Fibroblast of skin of right biceps (primary cell): ENCODE data around the gene CHST7.
A peak's percentile ranks its signal among the peaks of the same experiment; 100 is the strongest.
"Not testable (repeated sequence)": the region's sequence is repeated elsewhere in the genome, so short reads cannot be mapped to it uniquely, and the experiment has no call there.

ENCODE experiments used
- DNase-seq: peaks from one replicate; pipeline ENCODE4 v3.0.0-alpha.2; 2013

Gene CHST7, protein sequence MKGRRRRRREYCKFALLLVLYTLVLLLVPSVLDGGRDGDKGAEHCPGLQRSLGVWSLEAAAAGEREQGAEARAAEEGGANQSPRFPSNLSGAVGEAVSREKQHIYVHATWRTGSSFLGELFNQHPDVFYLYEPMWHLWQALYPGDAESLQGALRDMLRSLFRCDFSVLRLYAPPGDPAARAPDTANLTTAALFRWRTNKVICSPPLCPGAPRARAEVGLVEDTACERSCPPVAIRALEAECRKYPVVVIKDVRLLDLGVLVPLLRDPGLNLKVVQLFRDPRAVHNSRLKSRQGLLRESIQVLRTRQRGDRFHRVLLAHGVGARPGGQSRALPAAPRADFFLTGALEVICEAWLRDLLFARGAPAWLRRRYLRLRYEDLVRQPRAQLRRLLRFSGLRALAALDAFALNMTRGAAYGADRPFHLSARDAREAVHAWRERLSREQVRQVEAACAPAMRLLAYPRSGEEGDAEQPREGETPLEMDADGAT

GRCh38 chrX:46573331-46573891, at the start of gene CHST7:
TSS of gene CHST7 (plus strand) at chrX:46573765. CDS start at chrX:46573932, 167 bp downstream.
- DNase-seq = peak; percentile 62

DNA sequence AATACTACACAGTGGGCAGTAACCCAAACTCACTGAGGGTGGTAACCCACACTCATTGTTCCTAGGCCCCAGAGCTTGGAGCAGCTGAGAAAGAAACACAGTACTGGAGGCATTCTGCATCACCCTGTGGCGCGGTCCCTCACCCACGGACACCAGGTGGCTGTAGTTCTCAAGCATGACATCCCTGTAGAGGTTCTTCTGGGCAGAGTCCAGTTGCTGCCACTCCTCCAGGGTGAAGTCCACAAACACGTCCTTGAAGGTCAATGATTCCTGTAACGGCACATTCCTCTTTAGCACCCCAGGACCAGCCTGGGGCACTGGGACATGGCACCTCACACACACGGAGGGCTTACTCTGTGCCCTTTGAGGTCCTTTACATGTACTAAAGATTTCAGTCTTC, 44.9 kb upstream of the CHST7 start:
- DNase-seq = not testable (repeated sequence)

- DNase-seq = not testable (repeated sequence)
Measured at GRCh38 chrX:46529740-46530403, 43.7 kb upstream of the CHST7 start.

DNA sequence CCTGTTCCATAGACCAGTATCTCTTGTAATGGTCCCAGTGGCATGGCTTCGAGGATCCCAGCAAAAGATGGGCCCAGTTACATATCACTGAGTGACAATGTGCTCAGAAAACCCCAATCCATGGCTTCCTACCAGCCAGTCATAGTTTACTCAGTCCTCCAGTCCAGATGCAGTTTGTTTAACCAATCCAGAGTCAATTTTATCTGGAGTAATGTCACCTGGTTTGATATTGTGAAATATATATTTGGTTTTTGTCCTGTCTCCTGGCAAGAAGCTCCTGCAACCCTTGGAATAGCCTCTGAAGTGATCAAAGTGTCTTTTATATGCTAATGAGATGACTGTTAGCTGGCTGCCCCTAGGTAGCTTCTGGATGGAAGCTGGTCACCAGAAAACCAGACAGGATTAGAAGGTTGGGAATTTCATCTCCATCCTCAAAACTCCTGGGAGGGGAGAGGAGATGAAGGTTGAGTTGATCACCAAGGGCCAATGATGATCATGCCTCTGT, 43.1 kb upstream of the CHST7 start:
- not testable (repeated sequence) for DNase-seq

- DNase-seq = no peak
Measured at GRCh38 chrX:46531442-46531841, 42.1 kb upstream of the CHST7 start.

DNA sequence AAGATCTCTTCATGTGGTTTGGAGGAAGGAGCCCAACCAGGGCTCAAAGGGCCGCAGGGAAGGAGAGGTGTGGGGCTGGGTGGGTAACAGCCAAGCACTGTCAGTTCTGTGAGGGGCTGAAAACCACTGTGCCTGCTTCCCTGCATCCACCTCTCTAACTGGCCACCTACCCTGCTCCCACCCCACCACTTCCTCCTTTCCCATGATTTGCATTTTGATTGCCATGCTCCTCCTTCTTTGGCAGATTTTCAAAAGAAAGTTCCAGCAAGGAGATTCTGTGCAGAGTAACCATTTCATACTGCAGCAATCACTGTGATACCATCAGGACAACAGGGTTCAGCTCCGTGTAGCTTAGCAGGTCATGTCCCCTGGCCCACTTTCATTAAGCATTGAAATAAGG, 30.1 kb upstream of the CHST7 start:
- DNase-seq = no peak

DNA sequence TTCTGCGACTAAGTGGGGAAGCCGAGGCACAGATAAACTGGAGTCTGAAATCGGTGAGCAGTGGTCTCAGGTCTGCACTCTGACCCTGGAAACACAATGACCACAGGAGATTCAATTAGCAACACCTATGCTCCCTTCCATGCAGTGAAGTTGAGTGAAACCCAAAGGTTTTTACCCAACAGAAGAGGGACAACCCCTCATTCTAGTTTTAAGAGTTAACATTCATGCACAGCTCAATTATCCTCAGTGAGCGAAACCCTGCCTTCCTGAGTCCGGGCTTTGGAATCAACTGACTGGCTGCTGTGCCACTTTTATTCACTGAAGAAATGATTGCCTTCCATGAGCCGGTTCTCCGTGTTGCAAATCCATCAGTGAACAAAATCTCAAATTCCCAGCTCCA, 29.0 kb upstream of the CHST7 start:
- DNase-seq = not testable (repeated sequence)

DNA sequence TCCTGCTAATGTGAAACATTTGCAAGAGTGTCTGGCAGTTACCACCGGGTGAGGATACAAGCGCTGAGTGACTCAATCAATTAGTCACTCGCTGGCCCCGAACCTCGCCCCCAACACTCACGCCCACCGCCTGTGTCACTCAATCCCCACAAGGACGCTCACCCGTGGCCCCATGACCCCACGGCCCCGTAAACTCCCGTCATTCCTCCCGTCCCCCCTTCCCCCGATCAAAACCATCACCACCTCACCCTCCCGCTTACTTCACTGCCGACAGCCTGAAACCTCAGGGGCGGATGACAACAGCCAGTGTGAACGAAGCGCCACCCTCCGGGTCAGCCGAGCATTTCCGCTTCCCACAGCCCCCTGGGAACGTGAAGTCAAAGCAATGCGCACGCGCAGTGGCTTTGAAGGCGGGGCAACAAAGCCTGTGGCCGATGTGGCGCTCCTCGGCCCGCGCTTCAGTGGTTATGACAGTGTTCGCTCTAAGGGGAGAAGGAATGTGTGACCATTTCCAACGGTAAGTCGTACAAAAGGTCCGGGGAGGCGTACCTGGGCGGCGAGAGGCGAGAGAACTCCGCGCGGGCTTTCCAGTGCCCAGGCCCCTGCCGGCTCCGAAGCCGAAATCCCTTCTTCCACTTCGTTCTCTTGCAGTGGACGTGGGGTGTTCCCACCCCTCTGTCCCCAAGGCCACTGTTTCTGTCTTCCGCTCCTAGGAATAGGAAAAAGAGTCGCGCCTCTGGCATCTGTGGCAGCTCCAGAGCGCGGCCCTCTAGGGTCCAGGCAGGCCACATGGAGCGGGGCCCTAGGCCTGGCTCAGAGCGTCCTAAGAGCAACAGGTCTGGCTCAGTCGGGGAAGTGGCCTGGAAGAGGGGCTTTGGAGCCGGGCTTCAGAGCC, 28.2 kb upstream of the CHST7 start, which contains the start of gene ZNF674:
TSS of gene ZNF674 (minus strand) at position 311 of the 895 bp plus-strand sequence. CDS start 3,334 bp downstream, outside the sequence.
- peak; percentile 93 for DNase-seq

GRCh38 chrX:46547857-46548256, 25.7 kb upstream of the CHST7 start:
- peak; percentile 88 for DNase-seq

- DNase-seq = no peak
Measured at GRCh38 chrX:46549914-46550313, 23.7 kb upstream of the CHST7 start.

DNA sequence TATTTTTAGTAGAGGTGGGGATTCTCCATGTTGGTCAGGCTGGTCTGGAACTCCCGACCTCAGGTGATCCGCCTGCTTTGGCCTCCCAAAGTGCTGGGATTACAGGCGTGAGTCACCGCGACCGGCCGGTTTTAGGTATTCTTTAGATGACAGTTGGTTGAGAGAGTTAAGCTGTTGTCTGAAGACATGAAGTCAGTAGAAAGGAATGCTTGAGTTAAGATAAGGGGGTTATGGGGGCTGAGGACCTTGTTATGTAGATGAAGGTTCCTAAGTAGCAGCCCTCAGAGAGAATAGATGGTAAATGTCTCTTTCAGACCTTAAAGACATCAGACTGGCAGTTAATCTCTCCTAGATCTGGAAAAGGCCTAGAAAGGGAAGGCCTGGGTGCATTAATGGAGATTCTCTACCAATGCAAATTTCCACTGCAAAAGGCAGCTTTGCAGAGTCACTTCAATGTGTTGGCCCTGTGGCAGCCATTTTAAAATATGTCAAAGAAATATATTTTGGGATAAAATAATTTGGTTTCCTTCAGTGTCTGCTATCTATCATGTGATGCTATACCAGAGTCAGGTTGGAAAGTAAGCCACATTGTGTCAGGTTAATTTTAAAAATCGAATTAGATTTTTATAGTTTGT, 22.0 kb upstream of the CHST7 start:
- peak; percentile 68 for DNase-seq

DNA sequence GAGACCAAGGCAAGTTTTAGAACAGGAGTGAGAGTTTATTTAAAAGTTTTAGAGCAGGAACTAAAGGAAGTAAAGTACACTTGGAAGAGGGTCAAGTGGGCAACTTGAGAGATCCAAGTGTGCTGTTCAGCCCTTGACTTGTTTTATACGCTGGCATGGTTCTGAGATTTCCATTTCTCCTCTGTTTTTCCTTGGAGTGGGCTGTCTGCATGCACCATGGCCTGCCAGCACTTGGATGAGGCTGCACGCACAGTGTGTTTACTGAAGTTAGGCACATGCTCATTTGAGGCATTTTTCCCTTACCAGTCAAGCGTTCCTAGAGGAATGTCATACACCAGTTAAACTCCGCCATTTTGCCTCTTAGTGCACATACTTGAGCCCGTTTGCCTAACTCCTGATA, 19.6 kb upstream of the CHST7 start:
- DNase-seq = no peak

GRCh38 chrX:46554942-46555341, 18.6 kb upstream of the CHST7 start:
- no peak for DNase-seq

- DNase-seq = no peak
Measured at GRCh38 chrX:46559062-46559461, 14.5 kb upstream of the CHST7 start.

DNA sequence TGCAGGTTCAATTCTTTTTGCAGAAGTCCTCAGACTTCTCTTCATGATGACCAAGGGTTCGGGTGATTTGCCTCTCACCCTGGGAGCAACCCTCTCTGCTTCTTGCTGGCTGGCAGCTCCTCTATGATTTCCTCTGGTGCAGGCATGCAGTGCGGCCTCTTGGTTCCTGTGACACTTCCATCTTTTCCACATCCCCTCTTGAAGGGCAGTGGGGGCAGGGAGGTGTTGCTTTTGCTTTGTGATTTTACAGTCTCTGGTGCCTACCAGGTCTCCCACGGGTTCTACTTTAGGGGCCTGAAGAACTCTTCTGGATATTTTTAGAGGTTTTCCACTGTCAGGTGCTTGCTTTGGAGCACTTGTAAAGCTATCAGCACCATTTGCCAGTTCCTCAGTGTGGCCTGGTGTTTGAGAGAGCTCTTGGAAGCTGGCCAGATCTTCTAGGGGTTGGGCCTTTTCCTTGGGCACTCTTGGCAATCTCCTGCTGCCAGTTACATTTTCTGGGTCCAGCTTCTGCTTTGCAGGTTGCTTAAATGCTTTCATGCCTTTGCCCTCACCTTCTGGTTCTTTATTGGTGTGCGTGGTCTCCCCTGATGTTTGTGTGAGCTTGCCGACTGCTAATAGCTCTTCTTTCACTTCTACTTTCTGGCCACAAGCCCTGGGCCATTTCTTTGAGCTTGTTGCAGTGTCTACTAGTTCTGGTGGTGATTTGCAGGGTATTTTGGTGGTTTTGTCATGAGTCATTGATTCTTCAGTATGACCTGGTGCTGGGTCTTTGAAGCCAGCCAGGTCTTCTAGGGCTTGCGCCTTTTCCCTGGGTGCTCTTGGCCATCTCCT, 11.5 kb upstream of the CHST7 start:
- DNase-seq = no peak

GRCh38 chrX:46567388-46567787, 6.2 kb upstream of the CHST7 start:
- no peak for DNase-seq

GRCh38 chrX:46569621-46570020, 3.9 kb upstream of the CHST7 start:
- no peak for DNase-seq

DNA sequence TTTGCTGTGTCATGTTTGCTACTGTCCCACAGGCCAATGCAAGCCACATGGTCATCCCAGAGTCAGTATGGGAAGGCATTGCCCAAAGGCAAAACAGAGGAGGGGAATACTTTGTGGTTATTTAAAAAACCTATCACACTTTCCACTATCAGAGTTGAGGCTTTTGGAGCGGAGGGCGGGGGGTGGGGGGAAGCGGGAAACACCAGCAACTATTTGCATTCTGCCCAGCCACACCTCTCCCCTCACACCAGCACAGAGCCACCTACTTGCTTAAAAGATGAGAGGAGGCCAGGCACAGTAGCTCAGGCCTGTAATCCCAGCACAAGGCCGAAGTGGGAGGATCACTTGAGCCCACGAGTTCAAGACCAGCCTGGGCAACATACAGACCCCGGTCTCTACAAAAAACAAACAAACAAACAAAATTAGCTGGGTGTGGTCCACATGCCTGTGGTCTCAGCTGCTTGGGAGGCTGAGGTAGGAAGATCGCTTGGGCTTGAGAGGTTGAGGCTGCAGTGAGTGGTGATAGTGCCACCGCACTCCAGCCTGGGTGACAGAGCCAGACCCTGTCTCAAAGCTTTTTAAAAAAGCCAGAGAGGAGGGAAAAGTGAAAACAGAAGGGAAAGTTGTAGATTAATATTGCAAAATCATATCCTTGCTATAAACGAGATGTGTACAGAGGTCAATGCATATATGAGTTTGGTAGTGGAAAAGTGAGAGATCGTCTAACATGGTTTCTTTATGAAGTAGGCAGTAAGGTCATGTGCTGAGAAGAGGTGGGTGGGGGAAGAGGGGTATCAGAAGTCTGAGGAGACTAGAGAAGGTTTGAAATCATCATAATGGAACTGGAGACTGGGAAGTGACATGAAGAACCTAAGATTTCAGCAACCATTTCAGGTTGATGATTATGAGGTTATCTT, 1.9 kb upstream of the CHST7 start:
- no peak for DNase-seq

GRCh38 chrX:46572340-46572936, 1.1 kb upstream of the CHST7 start:
- no peak for DNase-seq
